Heart left ventricle (tissue), 16 donors: Measurements from ENCODE around the gene ABCC1. TPM values are rescaled to one million over a fixed set of nuclear protein-coding genes. Genes with fewer than 3 reads are reported as not detected.

Experiments
- ATAC-seq, 4 donors: fragments of 200-7000 bp; cut with Tn5 transposase; one replicate each; pipeline ENCODE4 v1.9.1; 2020 to 2022; ENCODE audit warnings: moderate library complexity in 4 of 4, mild to moderate bottlenecking in 3 of 4, moderate number of reproducible peaks in 1 of 4
- DNase-seq, 5 donors: peaks; one replicate each; pipeline ENCODE4 v3.0.0-alpha.2; 2020
- H3K27ac ChIP-seq, 12 donors: fragments of 200-600 bp; sonication (generic) in 4 of 12; one replicate each; pipeline versions ENCODE4 v1.5.0 to v1.8.0; 2016 to 2022; ENCODE audit warnings: mild to moderate bottlenecking in 2 of 12
- H3K27me3 ChIP-seq, 9 donors: fragments of 200-600 bp; sonication (generic) in 2 of 9; one replicate each; pipeline versions ENCODE4 v1.5.1 to v1.8.0; 2016 to 2022; ENCODE audit warnings: mild to moderate bottlenecking in 3 of 9
- H3K36me3 ChIP-seq, 9 donors: fragments of 200-600 bp; sonication (generic) in 2 of 9; one replicate each; pipeline versions ENCODE4 v1.5.0 to v1.8.0; 2018 to 2022; ENCODE audit warnings: mild to moderate bottlenecking in 2 of 9
- H3K4me1 ChIP-seq, 12 donors: fragments of 200-600 bp; sonication (generic) in 4 of 12; one replicate each; pipeline versions ENCODE4 v1.5.0 to v1.8.0; 2016 to 2022; ENCODE audit warnings: mild to moderate bottlenecking in 3 of 12
- H3K4me3 ChIP-seq, 12 donors: fragments of 200-600 bp; sonication (generic) in 4 of 12; one replicate each; pipeline versions ENCODE4 v1.5.0 to v1.8.0; 2017 to 2022; ENCODE audit warnings: mild to moderate bottlenecking in 9 of 12, moderate library complexity in 4 of 12
- H3K9me3 ChIP-seq, 12 donors: fragments of 200-600 bp; sonication (generic) in 4 of 12; one replicate each; pipeline versions ENCODE4 v1.5.0 to v1.8.0; 2016 to 2022; ENCODE audit warnings: mild to moderate bottlenecking in 1 of 12
- POLR2A ChIP-seq, 2 donors: fragments of 450-650 bp; IDR thresholded peaks; one replicate each; pipeline ENCODE4 v1.6.1; 2017; ENCODE audit warnings: antibody characterized with exemption in 2 of 2, mild to moderate bottlenecking in 2 of 2, moderate library complexity in 2 of 2
- WGBS, 4 donors: extraction: QIAGEN DNeasy Blood & Tissue Kit in 2 of 4; methylation state at CpG; one replicate each; pipeline versions ENCODE4 v1.1.5 to v1.1.7; 2013 to 2018; 5-methylcytosine and 5-hydroxymethylcytosine counted together
- intact Hi-C, 10 donors: fragments of 100-400 bp; cut with DNase I; formaldehyde crosslinking; loops; one replicate each; pipeline versions ENCODE4 v1.11.1 to v1.14.2; 2022
- polyA plus RNA-seq, 2 donors: library from polyadenylated mRNA; stranded (reverse); fragments of 200-250 nt; gene quantifications; one replicate each; pipeline ENCODE4 v1.2.3, GENCODE V29; 2013
- total RNA-seq, 9 donors: library from RNA; depleted of rRNA in 2 of 9; stranded (reverse); fragments of >200 nt in 2 of 9; fragmentation: NEBNext Ultra II Directional in 3 of 9; extraction: Animal tissue kit (Norgen Biotek cat#: 25700) in 3 of 9; gene quantifications; one replicate each; pipeline versions ENCODE4 v1.1.0 to v1.2.4, GENCODE V29; 2016 to 2023
- TF ChIP-seq, protein P1 (sequence below), 12 donors: fragments of 200-600 bp; sonication (generic) in 4 of 12; IDR thresholded peaks; one replicate each; pipeline versions ENCODE4 v1.5.0 to v1.8.0; 2018 to 2022; ENCODE audit warnings: antibody characterized with exemption in 12 of 12, mild to moderate bottlenecking in 5 of 12
- donor health status: ischemic (EF 13 %, LVEDD 7.1; RV severe dilation, severe dysfunction).
- donor health status: healthy with polysubstance abuse.
- donor health status: DM: no; HTN: yes; CAD: no.
- donor health status: DM: no; HTN: no; CAD: no.
- donor health status: ischemic (EF 25% LVEDD 6.9; RV normal size, moderate dysfunction).
- donor health status: ischemic (EF 25% LVEDD 5.7; RV mildly dilated, moderate dysfunction).
- donor health status: healthy.
- donor health status: DM: yes; HTN: yes; CAD: no.
- donor health status: ischemic (EF 35%, LVEDD 5.7; RV mildly dilated, moderate dysfunction).
- donor health status: nonischemic (EF 11% LVEDD 7.7; RV severe dilation, severe dysfunction).
- donor health status: DM: yes; HTN: yes; CAD: no.
- donor health status: PGD.
- donor health status: ischemic (EF 29% LVEDD 5.4; RV normal size, mild dysfunction).
- donor health status: nonischemic (EF 23%, LVEDD 6.1; RV moderate dilation, normal function).

Gene ABCC1
- total and polyA plus RNA-seq, 11 donors: 8.1 to 28.0 (median 22.4) TPM

DNA sequence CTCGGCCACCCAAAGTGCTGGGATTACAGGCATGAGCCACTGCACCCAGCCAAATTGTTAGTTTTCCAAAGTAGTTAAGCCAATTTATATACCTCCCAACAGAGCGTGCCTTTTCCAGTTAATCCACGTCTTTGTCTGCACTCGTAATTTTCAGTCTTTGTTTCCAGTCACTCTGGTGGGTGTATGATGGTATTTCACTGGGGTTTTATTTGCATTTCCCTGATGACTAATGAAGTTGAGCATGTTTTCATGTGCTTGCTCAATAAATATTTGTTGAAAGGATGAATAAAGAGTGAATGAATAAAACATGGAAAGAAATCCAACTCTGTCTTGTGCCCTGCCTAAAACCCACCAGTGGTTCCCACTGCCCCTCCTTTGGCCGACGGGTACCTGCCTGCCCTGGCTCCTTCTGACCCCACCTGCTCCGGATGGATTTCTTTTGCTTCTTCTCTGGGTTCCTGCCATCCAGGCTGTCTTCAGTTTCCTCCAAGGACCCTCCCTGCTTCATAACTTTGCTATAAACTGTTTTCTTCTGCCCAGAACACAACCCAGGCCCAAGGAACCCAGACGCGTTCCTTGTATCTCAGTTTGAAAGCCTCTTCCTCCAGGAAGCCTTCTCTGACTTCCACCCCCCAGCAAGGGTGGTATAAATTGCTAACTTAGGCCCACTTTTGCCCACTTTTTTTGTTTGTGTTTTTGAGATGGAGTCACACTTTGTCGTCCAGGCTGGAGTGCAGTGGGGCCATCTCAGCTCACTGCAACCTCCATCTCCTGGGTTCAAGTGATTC is 3.0 kb upstream of the ABCC1 start:
- Histone ChIP-seq H3K27me3 (no peaks in the 10 kb centered on the region), H3K27ac (no peak overlapping the region), H3K9me3 (no peaks in the 10 kb centered on the region), H3K4me3 (no peak overlapping the region), H3K36me3 (no peaks in the 10 kb centered on the region), H3K4me1 (peaks cover 0 to 24% (median 12%) of the 10 kb centered on the region in 12 donors)
- DNase-seq: no peak
- ATAC-seq: no peak
- WGBS, 4 donors: 80 to 85% (median 83%) methylated on average over 10 of the region's 10 CpGs
- intact Hi-C loops: loop anchor here in 5 of 10 donors (5.0 to 10.0 kb wide), 6 partner anchors 52 to 178 kb away; partner anchors contain the start of gene CEP20 (in 2 of the 5)
- TF ChIP-seq, protein P1, sequence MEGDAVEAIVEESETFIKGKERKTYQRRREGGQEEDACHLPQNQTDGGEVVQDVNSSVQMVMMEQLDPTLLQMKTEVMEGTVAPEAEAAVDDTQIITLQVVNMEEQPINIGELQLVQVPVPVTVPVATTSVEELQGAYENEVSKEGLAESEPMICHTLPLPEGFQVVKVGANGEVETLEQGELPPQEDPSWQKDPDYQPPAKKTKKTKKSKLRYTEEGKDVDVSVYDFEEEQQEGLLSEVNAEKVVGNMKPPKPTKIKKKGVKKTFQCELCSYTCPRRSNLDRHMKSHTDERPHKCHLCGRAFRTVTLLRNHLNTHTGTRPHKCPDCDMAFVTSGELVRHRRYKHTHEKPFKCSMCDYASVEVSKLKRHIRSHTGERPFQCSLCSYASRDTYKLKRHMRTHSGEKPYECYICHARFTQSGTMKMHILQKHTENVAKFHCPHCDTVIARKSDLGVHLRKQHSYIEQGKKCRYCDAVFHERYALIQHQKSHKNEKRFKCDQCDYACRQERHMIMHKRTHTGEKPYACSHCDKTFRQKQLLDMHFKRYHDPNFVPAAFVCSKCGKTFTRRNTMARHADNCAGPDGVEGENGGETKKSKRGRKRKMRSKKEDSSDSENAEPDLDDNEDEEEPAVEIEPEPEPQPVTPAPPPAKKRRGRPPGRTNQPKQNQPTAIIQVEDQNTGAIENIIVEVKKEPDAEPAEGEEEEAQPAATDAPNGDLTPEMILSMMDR (IDR thresholded peaks at IDR 0.05): no peak
- TF ChIP-seq POLR2A (IDR thresholded peaks at IDR 0.05): no peak

DNA sequence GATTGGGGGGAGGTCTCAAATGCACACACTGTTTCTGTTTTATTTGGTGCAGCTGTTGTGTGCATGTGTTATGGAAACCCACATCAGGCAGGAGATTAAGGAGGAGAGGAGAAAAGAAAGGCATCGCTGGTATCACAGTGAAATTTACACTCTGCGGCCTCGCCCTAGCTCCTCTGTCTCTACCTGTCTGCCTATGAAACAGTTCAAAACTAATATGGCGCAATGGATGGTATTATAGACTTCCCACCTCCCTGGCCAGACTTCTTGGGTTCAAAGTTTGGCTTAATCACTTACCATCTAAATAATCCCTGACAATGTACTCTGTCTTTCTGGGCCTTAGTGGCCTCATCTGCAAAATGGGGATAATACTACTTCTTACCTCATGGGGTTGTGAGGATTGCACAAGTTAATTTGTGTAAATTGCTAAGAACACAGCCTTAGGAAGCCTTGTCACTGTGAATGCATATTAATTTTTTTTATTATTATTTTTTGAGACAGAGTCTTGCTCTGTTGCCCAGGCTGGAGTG is 1.4 kb upstream of the ABCC1 start:
- H3K4me3 ChIP-seq: no peak overlapping the region
- no peak for DNase-seq
- WGBS, 4 donors: 95 to 100% (median 98%) methylated on average over 4 of the region's 4 CpGs
- TF ChIP-seq, protein P1 (IDR thresholded peaks at IDR 0.05): no peak
- TF ChIP-seq POLR2A (IDR thresholded peaks at IDR 0.05): no peak
- H3K4me1 ChIP-seq: peaks cover 0 to 37% (median 21%) of the 10 kb centered on the region in 12 donors
- H3K27me3 ChIP-seq: no peaks in the 10 kb centered on the region
- H3K36me3 ChIP-seq: no peaks in the 10 kb centered on the region
- H3K27ac ChIP-seq: no peak overlapping the region
- no peaks in the 10 kb centered on the region for H3K9me3 ChIP-seq
- intact Hi-C loops: loop anchor here in 5 of 10 donors (5.0 to 10.0 kb wide), 6 partner anchors 53 to 177 kb away; partner anchors contain the start of gene CEP20 (in 2 of the 5)
- no peak for ATAC-seq

DNA sequence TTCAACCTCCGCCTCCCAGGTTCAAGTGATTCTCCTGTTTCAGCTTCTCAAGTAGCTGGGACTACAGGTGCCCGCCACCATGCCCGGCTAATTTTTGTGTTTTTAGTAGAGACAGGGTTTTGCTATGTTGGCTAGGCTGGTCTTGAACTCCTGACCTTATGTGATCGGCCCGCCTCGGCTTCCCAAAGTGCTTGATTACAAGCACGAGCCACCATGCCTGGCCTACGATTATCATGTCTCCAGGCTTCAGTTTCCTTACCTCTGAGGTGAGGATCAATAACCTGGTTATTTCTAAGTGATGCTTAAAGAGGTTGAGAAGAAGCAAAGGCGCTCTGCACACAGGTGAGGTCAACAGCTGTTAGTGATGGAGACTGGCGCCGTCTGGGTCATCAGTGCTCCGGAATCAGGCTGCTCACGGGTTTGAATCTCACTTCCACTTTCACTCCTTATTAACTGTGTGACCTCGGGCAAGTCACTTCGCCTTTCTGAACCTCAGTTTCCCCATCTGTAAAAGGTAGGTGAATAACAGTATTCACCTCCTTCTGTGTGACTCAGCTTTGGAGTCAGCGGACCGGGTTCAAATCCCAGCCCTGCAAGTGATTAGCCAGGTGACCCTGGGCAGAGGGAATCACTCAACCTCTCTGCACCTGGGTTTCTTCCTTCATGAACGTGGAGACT is 745 bp upstream of the ABCC1 start:
- WGBS, 4 donors: 69 to 74% (median 71%) methylated on average over 18 of the region's 18 CpGs
- no peaks in the 10 kb centered on the region for H3K9me3 ChIP-seq
- peaks cover 0 to 42% (median 21%) of the 10 kb centered on the region in 12 donors for H3K4me1 ChIP-seq
- TF ChIP-seq, protein P1 (IDR thresholded peaks at IDR 0.05): no peak
- no peak for TF ChIP-seq POLR2A (IDR thresholded peaks at IDR 0.05)
- intact Hi-C loops: loop anchor here in 5 of 10 donors (5.0 to 10.0 kb wide), 6 partner anchors 54 to 176 kb away; partner anchors contain the start of gene CEP20 (in 2 of the 5)
- H3K27me3 ChIP-seq: no peaks in the 10 kb centered on the region
- H3K36me3 ChIP-seq: no peaks in the 10 kb centered on the region
- H3K4me3 ChIP-seq: peak overlapping the region; percentile 37 to 98 (median 78)
- DNase-seq (no peak), ATAC-seq (peak in 1 of 4 donors; percentile 5)
- peak overlapping the region in 8 of 12 donors; percentile 14 to 78 (median 64) for H3K27ac ChIP-seq
